SIG-M5 (cell line): ENCODE results near the gene PPM1G.
"Not testable (repeated sequence)": the region's sequence is repeated elsewhere in the genome, so short reads cannot be mapped to it uniquely, and the experiment has no call there.

ENCODE experiments used
- DNase-seq: peaks from one replicate; lab custom pipeline; 2025; lab: John Stamatoyannopoulos, UW

PPM1G gene

GRCh38 chr2:27375513-27376099 is 33.8 kb downstream of the PPM1G start:
- DNase-seq = no peak

- no peak for DNase-seq
These were observed 35.8 kb downstream of the PPM1G start for GRCh38 chr2:27373567-27373966.

GRCh38 chr2:27372937-27373336 is 36.5 kb downstream of the PPM1G start:
- no peak for DNase-seq

GRCh38 chr2:27370816-27371620 is 38.4 kb downstream of the PPM1G start:
- peak; percentile 72 for DNase-seq

- peak; percentile 99 for DNase-seq
These were observed 39.2 kb downstream of the PPM1G start, which contains the start of the genes EIF2B4 and SNX17 for GRCh38 chr2:27370026-27370815. Gene EIF2B4 (minus strand): TSS chr2:27370338. CDS start chr2:27370314, 24 bp downstream. Gene SNX17 (plus strand): TSS chr2:27370616. CDS start chr2:27370744, 128 bp downstream.

- DNase-seq = no peak
These were observed 39.8 kb downstream of the PPM1G start for GRCh38 chr2:27369471-27370025.

- no peak for DNase-seq
These were observed 45.5 kb downstream of the PPM1G start for GRCh38 chr2:27363933-27364332.

GRCh38 chr2:27362678-27363420 is 46.5 kb downstream of the PPM1G start:
- no peak for DNase-seq

GRCh38 chr2:27356382-27357181 is 52.8 kb downstream of the PPM1G start, which contains the start of gene GTF3C2:
Gene GTF3C2 (minus strand): TSS chr2:27356764. CDS start chr2:27343554, 13,210 bp downstream.
- peak; percentile 90 for DNase-seq

GRCh38 chr2:27356056-27356381 is 53.4 kb downstream of the PPM1G start:
- peak; percentile 44 for DNase-seq

- DNase-seq = no peak
These were observed 54.8 kb downstream of the PPM1G start for GRCh38 chr2:27354597-27354927.

GRCh38 chr2:27353762-27354596 is 55.4 kb downstream of the PPM1G start:
- DNase-seq = no peak

GRCh38 chr2:27353386-27353761 is 56.0 kb downstream of the PPM1G start:
- DNase-seq = not testable (repeated sequence)

- no peak for DNase-seq
These were observed 57.4 kb downstream of the PPM1G start for GRCh38 chr2:27351802-27352598.

GRCh38 chr2:27350106-27350693 is 59.2 kb downstream of the PPM1G start:
- no peak for DNase-seq

- DNase-seq = no peak
These were observed 61.8 kb downstream of the PPM1G start for GRCh38 chr2:27347641-27348040.

GRCh38 chr2:27336173-27336572 is 73.2 kb downstream of the PPM1G start:
- no peak for DNase-seq

GRCh38 chr2:27335311-27335710 is 74.1 kb downstream of the PPM1G start:
- DNase-seq = no peak
